Sigmoid colon (tissue), 7 donors: ENCODE measurements around the gene MAT2A. TPM values are rescaled to one million over a fixed set of nuclear protein-coding genes. Genes with fewer than 3 reads are reported as not detected.

Experiments
- DNase-seq: peaks from one replicate; pipeline ENCODE4 v3.0.0-alpha.2; 2019
- H3K27ac ChIP-seq, 4 donors: fragments of 200-600 bp; sonication (generic); one replicate each; pipeline ENCODE4 v1.5.1; 2016 to 2019; ENCODE audit warnings: mild to moderate bottlenecking in 1 of 4
- H3K27me3 ChIP-seq, 3 donors: fragments of 200-600 bp; sonication (generic); one replicate each; pipeline ENCODE4 v1.5.1; 2019; ENCODE audit warnings: mild to moderate bottlenecking in 1 of 3
- H3K36me3 ChIP-seq, 4 donors: fragments of 200-600 bp; sonication (generic); one replicate each; pipeline ENCODE4 v1.5.1; 2016 to 2019
- H3K4me1 ChIP-seq, 4 donors: fragments of 200-600 bp; sonication (generic); one replicate each; pipeline ENCODE4 v1.5.1; 2017 to 2019
- H3K4me3 ChIP-seq, 4 donors: fragments of 200-600 bp; sonication (generic); one replicate each; pipeline ENCODE4 v1.5.1; 2017 to 2019; ENCODE audit warnings: mild to moderate bottlenecking in 2 of 4, moderate library complexity in 1 of 4
- H3K9me3 ChIP-seq, 4 donors: fragments of 200-600 bp in 3 of 4; sonication (generic) in 3 of 4; one replicate each; pipeline versions ENCODE4 v1.5.1 to v1.6.1; 2013 to 2019
- EP300 ChIP-seq, 4 donors: sonication (generic); formaldehyde crosslinking; IDR thresholded peaks; one replicate each; pipeline ENCODE4 v1.6.1; 2017; ENCODE audit warnings: antibody characterized with exemption in 4 of 4
- POLR2A ChIP-seq, 2 donors: fragments of 450-650 bp; IDR thresholded peaks; one replicate each; pipeline ENCODE4 v1.6.1; 2016; ENCODE audit warnings: antibody characterized with exemption in 2 of 2, mild to moderate bottlenecking in 2 of 2, moderate library complexity in 2 of 2
- POLR2AphosphoS5 ChIP-seq, 4 donors: sonication (generic); formaldehyde crosslinking; IDR thresholded peaks; one replicate each; pipeline ENCODE4 v1.6.1; 2017; ENCODE audit warnings: antibody characterized with exemption in 4 of 4
- WGBS, 2 donors: extraction: QIAGEN DNeasy Blood & Tissue Kit; methylation state at CpG; one replicate each; pipeline ENCODE4 v1.1.7; 2013; 5-methylcytosine and 5-hydroxymethylcytosine counted together
- intact Hi-C: fragments of 100-400 bp; cut with DNase I; formaldehyde crosslinking; loops from one replicate; pipeline ENCODE4 v1.15.1; 2023
- polyA plus RNA-seq, 3 donors: library from polyadenylated mRNA; stranded (reverse); fragments of 200-250 nt; gene quantifications; one replicate each; pipeline ENCODE4 v1.2.3, GENCODE V29; 2013
- total RNA-seq, 4 donors: library from RNA; depleted of rRNA; stranded (reverse); fragments of >200 nt; gene quantifications; one replicate each; pipeline ENCODE4 v1.1.0, GENCODE V29; 2016
- TF ChIP-seq, protein P1 (sequence below), 4 experiments: fragments of 450-650 bp in 3 of 4; fragments of 200-600 bp in 1 of 4; IDR thresholded peaks; one replicate each; pipeline ENCODE4 v1.5.1; 2016 to 2019; ENCODE audit warnings: antibody characterized with exemption in 4 of 4, mild to moderate bottlenecking in 3 of 4, moderate library complexity in 2 of 4
- donor health status: healthy with polysubstance abuse.
- donor health status: Bipolar disorder and iron deficiency.
- donor health status: healthy.

The MAT2A gene
- total and polyA plus RNA-seq, 7 donors, result 52.3 to 249 (median 139) TPM

DNA sequence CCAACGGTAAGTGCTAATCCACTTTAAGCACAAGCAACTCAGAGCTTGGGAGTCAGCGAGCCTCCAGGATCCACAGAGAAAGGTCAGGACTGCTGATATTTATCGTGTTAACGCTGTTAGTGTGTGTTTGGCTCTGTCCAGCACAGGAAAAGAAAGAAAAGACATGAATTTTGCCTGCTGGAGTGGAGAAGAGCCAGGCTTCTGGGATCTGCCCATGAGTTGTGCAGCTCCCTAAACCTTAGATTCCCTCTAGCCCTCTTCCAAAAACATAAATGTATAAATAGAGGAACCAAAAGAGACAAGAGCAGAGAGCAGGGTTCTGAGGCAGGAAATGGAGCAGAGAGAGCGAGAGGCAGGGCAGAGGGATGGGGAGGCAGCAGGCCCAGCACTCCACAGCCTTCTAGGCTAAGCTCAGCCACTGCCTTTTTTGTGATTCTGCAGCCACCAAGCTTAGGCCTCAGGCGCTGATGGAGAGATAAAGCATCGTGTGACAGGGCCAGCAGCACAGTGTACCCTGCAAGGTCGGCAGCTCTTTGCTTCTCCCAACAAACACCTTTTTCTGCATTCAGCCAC, 14.5 kb upstream of the MAT2A start:
- intact Hi-C loops, result loop anchor here (5.0 kb wide), 1 partner anchor 52 kb away; no protein-coding TSS in a partner anchor
- DNase-seq, result no peak
- Histone ChIP-seq H3K4me3 (no peak overlapping the region), H3K27ac (peak overlapping the region; percentile 67 to 75 (median 72)), H3K36me3 (no peaks in the 10 kb centered on the region), H3K27me3 (no peaks in the 10 kb centered on the region), H3K4me1 (peaks cover 0 to 22% (median 20%) of the 10 kb centered on the region in 4 donors), H3K9me3 (no peaks in the 10 kb centered on the region)
- 41 to 59% methylated on average over 8 of the region's 8 CpGs for WGBS, 2 donors
- TF ChIP-seq EP300 (IDR thresholded peaks at IDR 0.05) (no peak), POLR2AphosphoS5 (IDR thresholded peaks at IDR 0.05) (no peak), POLR2A (IDR thresholded peaks at IDR 0.05) (no peak)
- TF ChIP-seq, protein P1, sequence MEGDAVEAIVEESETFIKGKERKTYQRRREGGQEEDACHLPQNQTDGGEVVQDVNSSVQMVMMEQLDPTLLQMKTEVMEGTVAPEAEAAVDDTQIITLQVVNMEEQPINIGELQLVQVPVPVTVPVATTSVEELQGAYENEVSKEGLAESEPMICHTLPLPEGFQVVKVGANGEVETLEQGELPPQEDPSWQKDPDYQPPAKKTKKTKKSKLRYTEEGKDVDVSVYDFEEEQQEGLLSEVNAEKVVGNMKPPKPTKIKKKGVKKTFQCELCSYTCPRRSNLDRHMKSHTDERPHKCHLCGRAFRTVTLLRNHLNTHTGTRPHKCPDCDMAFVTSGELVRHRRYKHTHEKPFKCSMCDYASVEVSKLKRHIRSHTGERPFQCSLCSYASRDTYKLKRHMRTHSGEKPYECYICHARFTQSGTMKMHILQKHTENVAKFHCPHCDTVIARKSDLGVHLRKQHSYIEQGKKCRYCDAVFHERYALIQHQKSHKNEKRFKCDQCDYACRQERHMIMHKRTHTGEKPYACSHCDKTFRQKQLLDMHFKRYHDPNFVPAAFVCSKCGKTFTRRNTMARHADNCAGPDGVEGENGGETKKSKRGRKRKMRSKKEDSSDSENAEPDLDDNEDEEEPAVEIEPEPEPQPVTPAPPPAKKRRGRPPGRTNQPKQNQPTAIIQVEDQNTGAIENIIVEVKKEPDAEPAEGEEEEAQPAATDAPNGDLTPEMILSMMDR (IDR thresholded peaks at IDR 0.05), result no peak

DNA sequence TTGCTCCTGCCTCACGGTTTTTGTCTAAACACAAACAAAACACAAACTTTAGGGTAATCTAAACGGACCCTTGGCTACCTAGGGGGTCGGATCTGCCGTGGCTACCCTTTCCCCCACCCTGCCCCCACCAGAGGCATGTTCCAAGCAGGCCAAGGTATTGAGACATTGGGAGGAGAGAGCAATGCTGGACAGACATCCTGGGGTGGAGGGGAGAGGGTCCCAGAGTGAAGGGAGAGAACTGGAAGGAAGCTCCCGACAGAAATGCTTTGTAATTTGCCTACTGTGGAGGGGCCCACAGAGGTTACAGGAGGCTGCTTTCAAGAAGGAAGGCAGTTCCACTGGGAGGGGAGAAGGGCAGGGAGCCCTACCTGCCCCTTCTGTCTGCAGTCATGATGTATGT, 13.9 kb upstream of the MAT2A start:
- Histone ChIP-seq H3K9me3 (no peaks in the 10 kb centered on the region), H3K27ac (peak overlapping the region; percentile 67 to 75 (median 72)), H3K36me3 (no peaks in the 10 kb centered on the region), H3K4me3 (no peak overlapping the region), H3K4me1 (peaks cover 0 to 22% (median 20%) of the 10 kb centered on the region in 4 donors), H3K27me3 (no peaks in the 10 kb centered on the region)
- 72 to 79% methylated on average over 5 of the region's 5 CpGs for WGBS, 2 donors
- no peak for DNase-seq
- TF ChIP-seq EP300 (IDR thresholded peaks at IDR 0.05), result no peak
- TF ChIP-seq POLR2AphosphoS5 (IDR thresholded peaks at IDR 0.05), result no peak
- TF ChIP-seq, protein P1 (IDR thresholded peaks at IDR 0.05), result no peak
- TF ChIP-seq POLR2A (IDR thresholded peaks at IDR 0.05), result no peak
- intact Hi-C loops, result no loop called here

DNA sequence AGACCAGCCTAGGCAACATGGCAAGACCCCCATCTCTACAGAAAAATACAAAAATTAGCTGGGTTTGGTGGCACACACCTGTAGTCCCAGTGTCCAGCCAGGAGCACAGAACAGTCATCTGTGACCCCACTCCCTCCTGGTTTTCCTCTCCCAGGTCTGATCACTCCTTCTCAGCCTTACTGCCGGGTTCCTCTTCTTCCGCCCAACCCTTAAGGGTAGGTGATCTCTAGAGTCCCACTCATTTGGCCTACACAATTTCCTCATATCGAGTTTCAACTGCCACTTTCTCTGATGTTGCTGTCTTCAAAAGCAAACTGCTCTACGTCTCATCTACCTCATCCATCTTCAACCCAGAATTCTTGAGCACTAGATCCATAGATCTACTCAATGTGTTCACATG, 13.4 kb upstream of the MAT2A start:
- no peaks in the 10 kb centered on the region for H3K27me3 ChIP-seq
- no peak overlapping the region for H3K4me3 ChIP-seq
- H3K36me3 ChIP-seq, result no peaks in the 10 kb centered on the region
- H3K4me1 ChIP-seq, result peaks cover 0 to 22% (median 20%) of the 10 kb centered on the region in 4 donors
- H3K27ac ChIP-seq, result peak overlapping the region in 1 of 4 donors; percentile 72
- 80 to 85% methylated on average over 4 of the region's 4 CpGs for WGBS, 2 donors
- intact Hi-C loops, result no loop called here
- TF ChIP-seq POLR2A (IDR thresholded peaks at IDR 0.05) (no peak), POLR2AphosphoS5 (IDR thresholded peaks at IDR 0.05) (no peak), EP300 (IDR thresholded peaks at IDR 0.05) (no peak)
- TF ChIP-seq, protein P1 (IDR thresholded peaks at IDR 0.05), result no peak
- no peaks in the 10 kb centered on the region for H3K9me3 ChIP-seq
- no peak for DNase-seq

- TF ChIP-seq POLR2AphosphoS5 (IDR thresholded peaks at IDR 0.05), result no peak
- no peak for TF ChIP-seq POLR2A (IDR thresholded peaks at IDR 0.05)
- TF ChIP-seq EP300 (IDR thresholded peaks at IDR 0.05), result no peak
- TF ChIP-seq, protein P1 (IDR thresholded peaks at IDR 0.05), result no peak
- DNase-seq, result no peak
- H3K27me3 ChIP-seq, result no peaks in the 10 kb centered on the region
- no peak overlapping the region for H3K4me3 ChIP-seq
- H3K36me3 ChIP-seq, result no peaks in the 10 kb centered on the region
- intact Hi-C loops, result no loop called here
- no peak overlapping the region for H3K27ac ChIP-seq
- H3K9me3 ChIP-seq, result no peaks in the 10 kb centered on the region
- H3K4me1 ChIP-seq, result peaks cover 0 to 22% (median 20%) of the 10 kb centered on the region in 4 donors
Observed at GRCh38 chr2:85527787-85528186, 11.2 kb upstream of the MAT2A start.

DNA sequence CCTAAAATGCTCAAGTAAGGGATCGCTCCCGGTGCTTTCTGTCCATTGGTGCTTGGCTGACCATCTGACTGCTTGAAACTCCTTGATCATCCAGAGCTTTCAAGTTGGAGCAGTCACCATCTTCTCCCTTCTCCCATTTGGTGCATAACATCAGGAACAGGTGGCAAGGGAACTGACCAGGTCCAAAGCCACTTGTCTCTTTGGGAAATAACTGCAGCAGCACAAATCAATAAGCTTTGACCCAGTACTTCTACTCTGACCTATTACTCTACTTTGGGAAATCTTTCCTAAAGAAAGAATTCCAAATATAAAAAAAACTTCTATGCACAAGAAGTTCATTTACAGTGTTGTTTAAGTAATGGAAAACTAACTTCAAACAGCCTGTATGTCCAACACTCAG, 10.6 kb upstream of the MAT2A start:
- intact Hi-C loops, result no loop called here
- no peaks in the 10 kb centered on the region for H3K9me3 ChIP-seq
- peaks cover 0 to 21% (median 19%) of the 10 kb centered on the region in 4 donors for H3K4me1 ChIP-seq
- no peak overlapping the region for H3K4me3 ChIP-seq
- H3K36me3 ChIP-seq, result no peaks in the 10 kb centered on the region
- TF ChIP-seq EP300 (IDR thresholded peaks at IDR 0.05) (no peak), POLR2AphosphoS5 (IDR thresholded peaks at IDR 0.05) (no peak), POLR2A (IDR thresholded peaks at IDR 0.05) (no peak)
- TF ChIP-seq, protein P1 (IDR thresholded peaks at IDR 0.05), result no peak
- DNase-seq, result no peak
- 96 to 97% methylated on average over 2 of the region's 2 CpGs for WGBS, 2 donors
- no peak overlapping the region for H3K27ac ChIP-seq
- no peaks in the 10 kb centered on the region for H3K27me3 ChIP-seq
